ENCODE measurements around the gene PMEPA1. TPM values are rescaled to one million over a fixed set of nuclear protein-coding genes. Genes with fewer than 3 reads are reported as not detected.
A peak's percentile ranks its signal among the peaks of the same experiment; 100 is the strongest.

Gene PMEPA1
- total RNA-seq, 1 donor from 2014 or later: 56.8 TPM

GRCh38 chr20:57694481-57694880, 15.3 kb downstream of the PMEPA1 start:
- peak overlapping the region; percentile 57 to 65 for H3K27ac ChIP-seq
- H3K27me3 ChIP-seq: no peaks in the 10 kb centered on the region
- DNase-seq (ENCODE audit: low spot score in 2 of 2): no peak
- no peak overlapping the region for H3K4me3 ChIP-seq
- intact Hi-C loops (cut with DNase I): loop anchor here (10.0 kb wide), 1 partner anchor 300 kb away; the partner anchor contains the start of gene RBM38
- no peaks in the 10 kb centered on the region for H3K9me3 ChIP-seq
- H3K4me1 ChIP-seq: peaks cover 49 to 91% of the 10 kb centered on the region in 2 donors
- H3K36me3 ChIP-seq: no peaks in the 10 kb centered on the region
- TF ChIP-seq CTCF (IDR thresholded peaks at IDR 0.05): no peak

- Histone ChIP-seq H3K27me3 (no peaks in the 10 kb centered on the region), H3K4me1 (peaks cover 49 to 91% of the 10 kb centered on the region in 2 donors)
- intact Hi-C loops (cut with DNase I): loop anchor here (10.0 kb wide), 1 partner anchor 299 kb away; the partner anchor contains the start of gene RBM38
These were observed 16.0 kb downstream of the PMEPA1 start for GRCh38 chr20:57693670-57694329.

GRCh38 chr20:57693002-57693582, 16.7 kb downstream of the PMEPA1 start:
- Histone ChIP-seq H3K4me3 (peak overlapping the region in 1 of 2 donors; percentile 14), H3K36me3 (no peaks in the 10 kb centered on the region), H3K27ac (peak overlapping the region; percentile 31 to 77), H3K4me1 (peaks cover 51 to 89% of the 10 kb centered on the region in 2 donors), H3K27me3 (no peaks in the 10 kb centered on the region), H3K9me3 (no peaks in the 10 kb centered on the region)
- peak in 1 of 3 experiments; percentile 17 for TF ChIP-seq CTCF (IDR thresholded peaks at IDR 0.05)
- intact Hi-C loops (cut with DNase I): loop anchor here (10.0 kb wide), 1 partner anchor 298 kb away; the partner anchor contains the start of gene RBM38
- no peak for DNase-seq (ENCODE audit: low spot score in 2 of 2)

More at GRCh38 chr20:57693670-57694329, 16.0 kb downstream of the PMEPA1 start:
- H3K27ac ChIP-seq: peak overlapping the region; percentile 31 to 77
- H3K36me3 ChIP-seq: no peaks in the 10 kb centered on the region
- TF ChIP-seq CTCF (IDR thresholded peaks at IDR 0.05): no peak
- DNase-seq (ENCODE audit: low spot score in 2 of 2): no peak
- H3K9me3 ChIP-seq: no peaks in the 10 kb centered on the region
- H3K4me3 ChIP-seq: no peak overlapping the region

- no peaks in the 10 kb centered on the region for H3K9me3 ChIP-seq
- intact Hi-C loops (cut with DNase I): loop anchor here (10.0 kb wide), 1 partner anchor 298 kb away; the partner anchor contains the start of gene RBM38
- peaks cover 46 to 87% of the 10 kb centered on the region in 2 donors for H3K4me1 ChIP-seq
- TF ChIP-seq CTCF (IDR thresholded peaks at IDR 0.05): no peak
- no peak for DNase-seq (ENCODE audit: low spot score in 2 of 2)
- H3K27ac ChIP-seq: peak overlapping the region; percentile 31 to 77
- H3K4me3 ChIP-seq: peak overlapping the region in 1 of 2 donors; percentile 14
- H3K36me3 ChIP-seq: no peaks in the 10 kb centered on the region
- no peaks in the 10 kb centered on the region for H3K27me3 ChIP-seq
These were observed 17.4 kb downstream of the PMEPA1 start for GRCh38 chr20:57692393-57692792.

- peak overlapping the region in 1 of 2 donors; percentile 43 for H3K4me3 ChIP-seq
- H3K9me3 ChIP-seq: no peaks in the 10 kb centered on the region
- H3K36me3 ChIP-seq: no peaks in the 10 kb centered on the region
- peak overlapping the region; percentile 31 to 77 for H3K27ac ChIP-seq
- no peak for TF ChIP-seq CTCF (IDR thresholded peaks at IDR 0.05)
- peaks cover 42 to 86% of the 10 kb centered on the region in 2 donors for H3K4me1 ChIP-seq
- DNase-seq (ENCODE audit: low spot score in 2 of 2): no peak
- no peaks in the 10 kb centered on the region for H3K27me3 ChIP-seq
- intact Hi-C loops (cut with DNase I): loop anchor here (10.0 kb wide), 1 partner anchor 297 kb away; the partner anchor contains the start of gene RBM38
These were observed 18.1 kb downstream of the PMEPA1 start for GRCh38 chr20:57691699-57692098.
